Measurements from ENCODE around the gene EPHB1.

DNA sequence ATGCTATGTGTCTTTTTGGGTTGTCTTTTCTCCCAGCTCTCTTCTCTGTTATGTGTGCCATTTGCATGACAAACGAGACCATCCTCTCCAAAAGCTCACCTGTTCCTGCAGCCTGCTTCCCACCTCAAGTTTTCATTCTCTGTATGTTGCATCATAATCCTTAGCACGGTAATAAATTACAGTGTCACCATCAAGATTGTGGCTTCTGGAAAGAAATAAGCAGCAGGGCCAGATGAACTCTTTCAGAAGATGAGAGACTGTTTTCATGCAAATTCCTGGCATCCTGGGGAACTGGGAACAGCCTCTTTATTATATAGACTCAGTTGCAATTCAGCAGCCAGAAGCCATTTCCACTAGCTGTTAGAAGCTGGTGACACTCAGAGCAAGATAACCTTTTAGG is 436.7 kb downstream of the EPHB1 start:
- no peak for TF ChIP-seq REST (IDR thresholded peaks at IDR 0.05; ENCODE audit: insufficient read depth in 1 of 2, low read depth in 2 of 2, low read length in 2 of 2)
- TF ChIP-seq SIN3A (IDR thresholded peaks at IDR 0.05; ENCODE audit: borderline replicate concordance, insufficient read depth, low read length) = no peak
- TF ChIP-seq POLR2AphosphoS5 (IDR thresholded peaks at IDR 0.05; ENCODE audit: low read depth, low read length) = no peak

All from PFSK-1 (cell line).